Measurements from ENCODE around the gene CDH4. TPM values are rescaled to one million over a fixed set of nuclear protein-coding genes. Genes with fewer than 3 reads are reported as not detected.

Gene CDH4
- total RNA-seq, 6 experiments from 2014 or later = 5.8 to 12.8 (median 10.9) TPM

- DNase-seq = no peak
- Mint-ChIP-seq H3K9me3 (peaks cover 54% of the 10 kb centered on the region), H3K27ac (no peak overlapping the region), H3K4me1 (ENCODE audit: low read depth) (no peaks in the 10 kb centered on the region), H3K27me3 (ENCODE audit: insufficient read depth) (no peaks in the 10 kb centered on the region; the same call in 1 of the 2 replicates), H3K36me3 (ENCODE audit: low read depth) (peaks cover 15% of the 10 kb centered on the region), H3K4me3 (no peak overlapping the region)
- TF ChIP-seq, protein P1, sequence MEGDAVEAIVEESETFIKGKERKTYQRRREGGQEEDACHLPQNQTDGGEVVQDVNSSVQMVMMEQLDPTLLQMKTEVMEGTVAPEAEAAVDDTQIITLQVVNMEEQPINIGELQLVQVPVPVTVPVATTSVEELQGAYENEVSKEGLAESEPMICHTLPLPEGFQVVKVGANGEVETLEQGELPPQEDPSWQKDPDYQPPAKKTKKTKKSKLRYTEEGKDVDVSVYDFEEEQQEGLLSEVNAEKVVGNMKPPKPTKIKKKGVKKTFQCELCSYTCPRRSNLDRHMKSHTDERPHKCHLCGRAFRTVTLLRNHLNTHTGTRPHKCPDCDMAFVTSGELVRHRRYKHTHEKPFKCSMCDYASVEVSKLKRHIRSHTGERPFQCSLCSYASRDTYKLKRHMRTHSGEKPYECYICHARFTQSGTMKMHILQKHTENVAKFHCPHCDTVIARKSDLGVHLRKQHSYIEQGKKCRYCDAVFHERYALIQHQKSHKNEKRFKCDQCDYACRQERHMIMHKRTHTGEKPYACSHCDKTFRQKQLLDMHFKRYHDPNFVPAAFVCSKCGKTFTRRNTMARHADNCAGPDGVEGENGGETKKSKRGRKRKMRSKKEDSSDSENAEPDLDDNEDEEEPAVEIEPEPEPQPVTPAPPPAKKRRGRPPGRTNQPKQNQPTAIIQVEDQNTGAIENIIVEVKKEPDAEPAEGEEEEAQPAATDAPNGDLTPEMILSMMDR (IDR thresholded peaks at IDR 0.05) = no peak
Observed at GRCh38 chr20:61597996-61598395, 345.9 kb downstream of the CDH4 start.

DNA sequence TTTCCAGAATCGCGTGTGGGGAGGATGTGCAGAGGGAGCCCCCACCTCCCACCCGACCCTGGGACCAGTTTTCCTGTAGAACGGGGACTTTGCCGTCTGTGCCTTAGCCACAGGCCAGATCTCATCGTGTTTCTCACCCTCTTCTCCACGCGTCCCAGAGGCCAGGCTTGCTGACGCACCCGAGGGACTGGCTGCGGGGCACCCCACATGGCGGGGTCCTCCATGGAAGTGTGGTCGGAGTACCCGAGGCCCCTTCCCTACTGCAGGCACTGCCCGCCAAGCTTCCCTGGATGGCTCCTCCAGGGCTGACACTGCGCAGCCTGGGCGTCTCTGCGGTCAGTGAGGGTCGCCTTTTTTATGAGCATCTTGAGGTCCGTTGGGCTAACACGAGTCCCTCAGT, 346.5 kb downstream of the CDH4 start:
- Mint-ChIP-seq H3K4me1 (ENCODE audit: low read depth) (no peaks in the 10 kb centered on the region), H3K4me3 (no peak overlapping the region), H3K27me3 (ENCODE audit: insufficient read depth) (no peaks in the 10 kb centered on the region; the same call in 1 of the 2 replicates), H3K9me3 (peaks cover 54% of the 10 kb centered on the region), H3K36me3 (ENCODE audit: low read depth) (peaks cover 17% of the 10 kb centered on the region), H3K27ac (no peak overlapping the region)
- TF ChIP-seq, protein P1 (IDR thresholded peaks at IDR 0.05) = no peak
- no peak for DNase-seq

DNA sequence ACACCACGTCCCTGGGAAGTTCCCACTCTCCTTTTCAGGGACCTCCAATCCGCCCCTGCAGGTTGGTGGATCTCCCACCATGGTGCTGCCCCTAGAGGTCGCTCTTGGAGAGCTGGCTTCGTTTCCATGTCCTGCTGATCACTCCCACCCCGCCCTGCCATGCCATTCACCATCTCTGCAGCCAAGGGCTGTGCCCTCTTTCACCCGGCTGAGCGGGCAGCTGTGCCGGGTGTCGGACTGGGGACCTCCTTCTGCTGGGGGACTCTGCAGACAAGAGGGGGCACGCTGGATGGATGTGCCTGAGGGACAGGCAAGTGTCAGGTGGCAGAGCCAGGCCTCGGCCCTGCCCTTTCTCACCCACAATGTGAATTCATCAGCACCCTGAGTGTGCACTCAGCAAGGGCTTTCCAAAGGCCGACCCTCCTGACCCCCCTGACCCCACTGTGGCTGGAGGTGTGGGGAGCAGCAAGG, 347.0 kb downstream of the CDH4 start:
- Mint-ChIP-seq H3K27me3 (ENCODE audit: insufficient read depth) (no peaks in the 10 kb centered on the region; the same call in 1 of the 2 replicates), H3K27ac (no peak overlapping the region), H3K4me3 (no peak overlapping the region), H3K9me3 (peaks cover 59% of the 10 kb centered on the region), H3K36me3 (ENCODE audit: low read depth) (peaks cover 19% of the 10 kb centered on the region), H3K4me1 (ENCODE audit: low read depth) (no peaks in the 10 kb centered on the region)
- DNase-seq = no peak
- TF ChIP-seq, protein P1 (IDR thresholded peaks at IDR 0.05) = peak; percentile 24; the same call in 1 of the 2 replicates

GRCh38 chr20:61599541-61599992, 347.5 kb downstream of the CDH4 start:
- no peak for DNase-seq
- Mint-ChIP-seq H3K4me3 (no peak overlapping the region), H3K9me3 (peaks cover 59% of the 10 kb centered on the region), H3K36me3 (ENCODE audit: low read depth) (peaks cover 23% of the 10 kb centered on the region), H3K4me1 (ENCODE audit: low read depth) (no peaks in the 10 kb centered on the region), H3K27me3 (ENCODE audit: insufficient read depth) (no peaks in the 10 kb centered on the region; the same call in 1 of the 2 replicates), H3K27ac (no peak overlapping the region)
- TF ChIP-seq, protein P1 (IDR thresholded peaks at IDR 0.05) = no peak

DNA sequence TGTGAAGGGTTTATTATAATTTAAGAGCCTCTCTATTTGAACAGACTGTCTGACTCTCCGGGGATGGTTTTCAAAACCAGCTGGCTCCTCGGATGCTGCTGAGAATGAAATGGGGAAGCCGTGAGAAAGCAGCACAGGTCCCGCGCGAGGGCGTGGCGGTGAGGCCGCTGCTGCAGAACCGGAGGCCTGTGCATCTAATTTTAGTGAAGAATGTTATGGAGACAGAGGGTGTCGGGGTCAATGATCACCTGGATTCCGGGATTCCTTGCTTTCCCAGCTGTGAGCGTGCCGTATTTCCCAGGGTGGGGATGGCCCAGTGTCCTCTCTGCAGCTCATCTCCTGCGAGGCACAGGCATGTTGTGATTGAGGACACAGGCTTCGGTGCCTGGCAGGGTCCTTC, 348.0 kb downstream of the CDH4 start:
- H3K27ac Mint-ChIP-seq = no peak overlapping the region
- H3K4me3 Mint-ChIP-seq = no peak overlapping the region
- H3K9me3 Mint-ChIP-seq = peaks cover 60% of the 10 kb centered on the region
- TF ChIP-seq, protein P1 (IDR thresholded peaks at IDR 0.05) = no peak
- H3K4me1 Mint-ChIP-seq (ENCODE audit: low read depth) = no peaks in the 10 kb centered on the region
- no peak for DNase-seq
- H3K36me3 Mint-ChIP-seq (ENCODE audit: low read depth) = peaks cover 26% of the 10 kb centered on the region
- H3K27me3 Mint-ChIP-seq (ENCODE audit: insufficient read depth) = no peaks in the 10 kb centered on the region; the same call in 1 of the 2 replicates
